PFSK-1 (cell line): ENCODE data around the gene NUDT2.

Experiments used
- FOXP2 ChIP-seq: optimal IDR thresholded peaks from 2 replicates; pipeline ENCODE3; 2011; ENCODE audit warnings: borderline replicate concordance, control low read depth, inconsistent platforms; ENCODE audit not compliant: insufficient read depth; ENCODE audit errors: extremely low read length, extremely low read depth
- POLR2AphosphoS5 ChIP-seq: IDR thresholded peaks from 2 replicates; pipeline ENCODE4 v1.6.1; 2012; ENCODE audit warnings: low read depth, mild to moderate bottlenecking, control low read depth, low read length, moderate library complexity
- REST ChIP-seq, 2 experiments: IDR thresholded peaks; 2 replicates each; pipeline versions ENCODE4 v1.6.1 to v1.8.0; 2011 to 2012; ENCODE audit warnings: low read depth in 2 of 2, low read length in 2 of 2, control low read depth in 1 of 2, inconsistent platforms in 1 of 2, mild to moderate bottlenecking in 1 of 2, moderate library complexity in 1 of 2; ENCODE audit not compliant: insufficient read depth in 1 of 2
- SIN3A ChIP-seq: IDR thresholded peaks from 2 replicates; pipeline ENCODE4 v1.6.1; 2012; ENCODE audit warnings: mild to moderate bottlenecking, low read length, moderate library complexity, borderline replicate concordance; ENCODE audit not compliant: insufficient read depth
- TAF1 ChIP-seq: IDR thresholded peaks from 2 replicates; pipeline ENCODE4 v1.6.1; 2012; ENCODE audit warnings: low read length, control low read depth, borderline replicate concordance; ENCODE audit not compliant: insufficient read depth

NUDT2 gene

GRCh38 chr9:34378376-34379060 lies 49.1 kb downstream of the NUDT2 start:
- no peak for TF ChIP-seq TAF1
- TF ChIP-seq FOXP2 = no peak
- TF ChIP-seq SIN3A = no peak
- TF ChIP-seq REST (IDR thresholded peaks at IDR 0.05; ENCODE audit: insufficient read depth in 1 of 2, low read depth in 2 of 2, low read length in 2 of 2) = no peak
- TF ChIP-seq POLR2AphosphoS5 = no peak

GRCh38 chr9:34379334-34380033 lies 50.1 kb downstream of the NUDT2 start:
- TF ChIP-seq FOXP2 (no peak), TAF1 (no peak), SIN3A (no peak), REST (IDR thresholded peaks at IDR 0.05; ENCODE audit: insufficient read depth in 1 of 2, low read depth in 2 of 2, low read length in 2 of 2) (no peak)

- TF ChIP-seq POLR2AphosphoS5 = no peak
- no peak for TF ChIP-seq REST (IDR thresholded peaks at IDR 0.05; ENCODE audit: insufficient read depth in 1 of 2, low read depth in 2 of 2, low read length in 2 of 2)
- no peak for TF ChIP-seq FOXP2
- TF ChIP-seq SIN3A = no peak
- no peak for TF ChIP-seq TAF1
Measured at GRCh38 chr9:34380034-34380510, 50.7 kb downstream of the NUDT2 start.

- TF ChIP-seq FOXP2 (no peak), SIN3A (no peak), TAF1 (no peak), REST (IDR thresholded peaks at IDR 0.05; ENCODE audit: insufficient read depth in 1 of 2, low read depth in 2 of 2, low read length in 2 of 2) (no peak), POLR2AphosphoS5 (no peak)
Measured at GRCh38 chr9:34380511-34381315, 51.3 kb downstream of the NUDT2 start.
